LNCaP clone FGC (cell line): ENCODE results near the gene LMBR1.
"Not testable (repeated sequence)": the region's sequence is repeated elsewhere in the genome, so short reads cannot be mapped to it uniquely, and the experiment has no call there.

Experiments
- DNase-seq: peaks from one replicate; pipeline ENCODE4 v3.0.0-alpha.2; 2011; ENCODE audit warnings: low read depth
- H3K4me3 ChIP-seq: 2 replicates; pipeline ENCODE4 v1.5.1; 2011; ENCODE audit warnings: mild to moderate bottlenecking, low read depth, low read length, control low read depth
- CTCF ChIP-seq: IDR thresholded peaks from 2 replicates; pipeline ENCODE4 v1.5.1; 2012; ENCODE audit warnings: mild to moderate bottlenecking; ENCODE audit not compliant: control insufficient read depth, insufficient read depth; ENCODE audit errors: extremely low read depth

LMBR1 gene

GRCh38 chr7:156929789-156930539 is 37.0 kb upstream of the LMBR1 start:
- DNase-seq: no peak
- no peak overlapping the region for H3K4me3 ChIP-seq
- no peak for TF ChIP-seq CTCF

GRCh38 chr7:156928406-156928747 is 35.4 kb upstream of the LMBR1 start:
- no peak for TF ChIP-seq CTCF
- no peak overlapping the region for H3K4me3 ChIP-seq
- DNase-seq: no peak

GRCh38 chr7:156927571-156928405 is 34.8 kb upstream of the LMBR1 start:
- H3K4me3 ChIP-seq: no peak overlapping the region
- TF ChIP-seq CTCF: no peak
- DNase-seq: no peak

- not testable (repeated sequence) for DNase-seq
These were observed 32.8 kb upstream of the LMBR1 start for GRCh38 chr7:156925821-156926220.

GRCh38 chr7:156922304-156922703 is 29.3 kb upstream of the LMBR1 start:
- DNase-seq, H3K4me3 ChIP-seq: not testable (repeated sequence)

More at GRCh38 chr7:156925821-156926220, 32.8 kb upstream of the LMBR1 start:
- not testable (repeated sequence) for H3K4me3 ChIP-seq

GRCh38 chr7:156920487-156921373 is 27.7 kb upstream of the LMBR1 start:
- not testable (repeated sequence) for H3K4me3 ChIP-seq, DNase-seq

- H3K4me3 ChIP-seq: no peak overlapping the region
- TF ChIP-seq CTCF: no peak
- DNase-seq: no peak
These were observed 27.1 kb upstream of the LMBR1 start for GRCh38 chr7:156920076-156920475.

GRCh38 chr7:156919132-156919713 is 26.2 kb upstream of the LMBR1 start:
- no peak overlapping the region for H3K4me3 ChIP-seq
- TF ChIP-seq CTCF: no peak
- no peak for DNase-seq
